ENCODE results near the gene DMD.

- TF ChIP-seq CTCF (IDR thresholded peaks at IDR 0.05): no peak
- TF ChIP-seq ZFP36 (IDR thresholded peaks at IDR 0.05; ENCODE audit: borderline replicate concordance, partially characterized antibody): no peak
- no peak for TF ChIP-seq REST (IDR thresholded peaks at IDR 0.05)
- TF ChIP-seq SMC3 (IDR thresholded peaks at IDR 0.05): no peak
- TF ChIP-seq MAZ (IDR thresholded peaks at IDR 0.05; ENCODE audit: borderline replicate concordance, low read depth, low read length): no peak
- no peak for TF ChIP-seq ELK1 (IDR thresholded peaks at IDR 0.05; ENCODE audit: low read depth, low read length)
- TF ChIP-seq JUN (IDR thresholded peaks at IDR 0.05): no peak
- TF ChIP-seq POLR2A (IDR thresholded peaks at IDR 0.05; ENCODE audit: low read length): no peak
- TF ChIP-seq PHF8 (IDR thresholded peaks at IDR 0.05; ENCODE audit: borderline replicate concordance, low read depth): no peak
- TF ChIP-seq BHLHE40 (IDR thresholded peaks at IDR 0.05; ENCODE audit: low read depth, low read length): no peak
- TF ChIP-seq MYC (IDR thresholded peaks at IDR 0.05; ENCODE audit: borderline replicate concordance, low read length): no peak
- no peak for TF ChIP-seq RFX5 (IDR thresholded peaks at IDR 0.05)
Measured at GRCh38 chrX:32451954-32452695, 759.2 kb downstream of the DMD start.

Data from A549 (cell line).